ENCODE measurements around the gene MAP3K5.

The MAP3K5 gene

GRCh38 chr6:136672144-136672543, 120.1 kb downstream of the MAP3K5 start:
- no peak for DNase-seq

- peak; percentile 86 for DNase-seq
These were observed 123.0 kb downstream of the MAP3K5 start for GRCh38 chr6:136669299-136669699.

- no peak for DNase-seq
These were observed 123.7 kb downstream of the MAP3K5 start for GRCh38 chr6:136668571-136668970.

GRCh38 chr6:136666041-136666440, 126.2 kb downstream of the MAP3K5 start:
- no peak for DNase-seq

- no peak for DNase-seq
These were observed 129.7 kb downstream of the MAP3K5 start for GRCh38 chr6:136662347-136663237.

- DNase-seq = no peak
These were observed 131.6 kb downstream of the MAP3K5 start for GRCh38 chr6:136660727-136661126.

GRCh38 chr6:136659991-136660499, 132.2 kb downstream of the MAP3K5 start:
- no peak for DNase-seq

- no peak for DNase-seq
These were observed 133.6 kb downstream of the MAP3K5 start for GRCh38 chr6:136658711-136659110.

GRCh38 chr6:136657666-136658065, 134.6 kb downstream of the MAP3K5 start:
- DNase-seq = peak; percentile 29

- peak; percentile 34 for DNase-seq
These were observed 136.2 kb downstream of the MAP3K5 start for GRCh38 chr6:136656121-136656520.

- DNase-seq = no peak
These were observed 136.8 kb downstream of the MAP3K5 start for GRCh38 chr6:136655239-136656014.

- no peak for DNase-seq
These were observed 138.2 kb downstream of the MAP3K5 start for GRCh38 chr6:136654086-136654485.

GRCh38 chr6:136652656-136653055, 139.6 kb downstream of the MAP3K5 start:
- DNase-seq = no peak

GRCh38 chr6:136651982-136652381, 140.3 kb downstream of the MAP3K5 start:
- no peak for DNase-seq

- DNase-seq = peak; percentile 86
These were observed 144.9 kb downstream of the MAP3K5 start for GRCh38 chr6:136647363-136647852.

GRCh38 chr6:136646377-136646776, 145.9 kb downstream of the MAP3K5 start:
- peak; percentile 33 for DNase-seq

- DNase-seq = no peak
These were observed 147.7 kb downstream of the MAP3K5 start for GRCh38 chr6:136644597-136644952.

GRCh38 chr6:136643850-136644596, 148.3 kb downstream of the MAP3K5 start:
- DNase-seq = peak; percentile 80

- DNase-seq = no peak
These were observed 150.3 kb downstream of the MAP3K5 start for GRCh38 chr6:136641873-136642465.

- DNase-seq = no peak
These were observed 151.1 kb downstream of the MAP3K5 start for GRCh38 chr6:136641166-136641565.

- peak; percentile 34 for DNase-seq
These were observed 152.0 kb downstream of the MAP3K5 start for GRCh38 chr6:136640132-136640915.

GRCh38 chr6:136639702-136640101, 152.6 kb downstream of the MAP3K5 start:
- DNase-seq = no peak
